Naive B cell (primary cell): ENCODE measurements around the gene ZNF224. TPM values are rescaled to one million over a fixed set of nuclear protein-coding genes. Genes with fewer than 3 reads are reported as not detected.
"Not testable (repeated sequence)": the region's sequence is repeated elsewhere in the genome, so short reads cannot be mapped to it uniquely, and the experiment has no call there.

Experiments used
- ATAC-seq, 2 donors: fragments of 150-1000 bp; cut with Tn5 transposase; 2 replicates each; pipeline ENCODE4 v1.10.0; 2021; ENCODE audit warnings: low read depth in 2 of 2, mild to moderate bottlenecking in 2 of 2, moderate library complexity in 2 of 2
- DNase-seq: peaks from one replicate; pipeline ENCODE4 v3.0.0; 2022
- H3K27ac Mint-ChIP-seq, 6 donors: one replicate each; pipeline ENCODE4 v1.8.0; 2020 to 2022; ENCODE audit warnings: mild to moderate bottlenecking in 6 of 6, mixed read lengths in 6 of 6, moderate library complexity in 5 of 6, inconsistent platforms in 2 of 6
- H3K27me3 Mint-ChIP-seq, 3 donors: one replicate each; pipeline ENCODE4 v1.8.0; 2021 to 2022; ENCODE audit warnings: mixed read lengths in 3 of 3, mild to moderate bottlenecking in 1 of 3
- H3K36me3 Mint-ChIP-seq, 2 donors: one replicate each; pipeline ENCODE4 v1.8.0; 2020 to 2022; ENCODE audit warnings: mixed read lengths in 2 of 2, inconsistent platforms in 1 of 2, mild to moderate bottlenecking in 1 of 2
- H3K4me1 Mint-ChIP-seq, 3 donors: one replicate each; pipeline ENCODE4 v1.8.0; 2020 to 2022; ENCODE audit warnings: mixed read lengths in 3 of 3, inconsistent platforms in 1 of 3, mild to moderate bottlenecking in 1 of 3, moderate library complexity in 1 of 3
- H3K4me3 Mint-ChIP-seq, 8 donors: one replicate each; pipeline ENCODE4 v1.8.0; 2020 to 2022; ENCODE audit warnings: mild to moderate bottlenecking in 8 of 8, mixed read lengths in 8 of 8, moderate library complexity in 8 of 8, inconsistent platforms in 2 of 8
- H3K9me3 Mint-ChIP-seq, 7 donors: one replicate each; pipeline ENCODE4 v1.8.0; 2020 to 2022; ENCODE audit warnings: mixed read lengths in 7 of 7, mild to moderate bottlenecking in 5 of 7, inconsistent platforms in 2 of 7, moderate library complexity in 1 of 7
- polyA plus RNA-seq, 6 donors: library from polyadenylated mRNA; unstranded; fragments of 300-500 nt; fragmentation: Illumina TruSeq; gene quantifications; one replicate each; pipeline ENCODE4 v1.2.3, GENCODE V29; 2021; ENCODE audit warnings: low read depth in 6 of 6

ZNF224 gene
- polyA plus RNA-seq, 6 donors from 2014 or later, result 7.5 to 20.7 (median 12.5) TPM

DNA sequence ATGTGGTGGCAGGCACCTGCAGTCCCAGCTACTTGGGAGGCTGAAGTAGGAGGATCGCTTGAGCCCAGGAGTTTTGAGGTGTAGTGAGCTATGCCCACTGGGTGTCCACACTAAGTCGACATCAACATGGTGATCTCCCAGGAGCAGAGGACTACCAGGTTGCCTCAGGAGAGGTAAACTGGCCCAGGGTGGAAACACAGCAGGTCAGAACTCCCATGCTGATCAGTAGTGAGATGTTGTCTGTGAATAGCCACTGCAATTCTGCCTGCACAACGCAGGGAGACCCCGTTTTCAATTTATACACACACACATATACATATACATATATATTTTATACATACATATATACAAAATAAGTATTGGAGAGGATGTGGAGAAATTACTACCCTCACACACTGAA, 2.1 kb upstream of the ZNF224 start:
- DNase-seq (no peak), ATAC-seq (no peak)
- Mint-ChIP-seq H3K27ac (no peak overlapping the region), H3K27me3 (no peaks in the 10 kb centered on the region), H3K4me1 (peaks cover 11 to 20% (median 16%) of the 10 kb centered on the region in 3 donors), H3K9me3 (no peaks in the 10 kb centered on the region), H3K4me3 (peak overlapping the region in 1 of 8 donors; percentile 98), H3K36me3 (peaks cover 5 to 9% of the 10 kb centered on the region in 2 donors)

DNA sequence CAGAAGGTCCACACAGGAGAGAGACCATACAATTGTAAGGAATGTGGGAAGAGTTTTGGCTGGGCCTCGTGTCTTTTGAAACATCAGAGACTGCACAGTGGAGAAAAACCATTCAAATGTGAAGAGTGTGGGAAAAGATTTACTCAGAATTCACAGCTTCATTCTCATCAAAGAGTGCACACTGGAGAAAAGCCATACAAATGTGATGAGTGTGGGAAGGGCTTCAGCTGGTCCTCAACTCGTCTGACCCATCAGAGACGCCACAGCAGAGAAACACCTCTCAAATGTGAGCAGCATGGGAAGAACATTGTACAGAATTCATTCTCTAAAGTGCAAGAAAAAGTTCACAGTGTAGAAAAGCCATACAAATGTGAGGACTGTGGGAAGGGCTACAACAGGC, 13.6 kb downstream of the ZNF224 start:
- ATAC-seq (no peak), DNase-seq (no peak)
- no peak overlapping the region for H3K27ac Mint-ChIP-seq
- H3K9me3 Mint-ChIP-seq, result peaks cover 23 to 74% (median 63%) of the 10 kb centered on the region in 7 donors
- H3K4me3 Mint-ChIP-seq, result peak overlapping the region in 1 of 8 donors; percentile 12
- peaks cover 42 to 43% of the 10 kb centered on the region in 2 donors for H3K36me3 Mint-ChIP-seq
- peaks cover 1 to 9% (median 8%) of the 10 kb centered on the region in 3 donors for H3K4me1 Mint-ChIP-seq
- no peaks in the 10 kb centered on the region for H3K27me3 Mint-ChIP-seq

DNA sequence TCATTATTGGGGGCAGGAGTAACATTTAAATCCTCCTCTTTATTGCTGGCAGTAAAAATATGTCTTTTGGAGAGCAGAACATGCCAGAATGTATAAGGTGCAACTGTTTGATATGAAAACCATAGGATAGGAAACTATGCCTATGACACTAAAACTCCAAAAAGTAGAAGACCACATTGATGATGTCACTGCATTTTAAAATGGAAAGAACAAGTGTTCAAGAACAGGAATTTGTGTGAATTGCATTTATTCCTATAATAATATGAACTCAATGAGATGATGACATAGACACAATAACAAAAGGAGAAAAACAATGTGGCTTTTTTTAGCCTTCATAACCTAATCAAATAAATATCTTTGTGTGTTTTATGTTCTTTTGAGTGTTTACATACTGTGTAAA, 15.3 kb downstream of the ZNF224 start:
- ATAC-seq (no peak), DNase-seq (no peak)
- Mint-ChIP-seq H3K9me3 (peaks cover 21 to 63% (median 55%) of the 10 kb centered on the region in 7 donors), H3K4me3 (peak overlapping the region in 1 of 8 donors; percentile 66), H3K27ac (no peak overlapping the region), H3K4me1 (peaks cover 8 to 25% (median 21%) of the 10 kb centered on the region in 3 donors), H3K36me3 (peaks cover 25 to 30% of the 10 kb centered on the region in 2 donors), H3K27me3 (no peaks in the 10 kb centered on the region)

DNA sequence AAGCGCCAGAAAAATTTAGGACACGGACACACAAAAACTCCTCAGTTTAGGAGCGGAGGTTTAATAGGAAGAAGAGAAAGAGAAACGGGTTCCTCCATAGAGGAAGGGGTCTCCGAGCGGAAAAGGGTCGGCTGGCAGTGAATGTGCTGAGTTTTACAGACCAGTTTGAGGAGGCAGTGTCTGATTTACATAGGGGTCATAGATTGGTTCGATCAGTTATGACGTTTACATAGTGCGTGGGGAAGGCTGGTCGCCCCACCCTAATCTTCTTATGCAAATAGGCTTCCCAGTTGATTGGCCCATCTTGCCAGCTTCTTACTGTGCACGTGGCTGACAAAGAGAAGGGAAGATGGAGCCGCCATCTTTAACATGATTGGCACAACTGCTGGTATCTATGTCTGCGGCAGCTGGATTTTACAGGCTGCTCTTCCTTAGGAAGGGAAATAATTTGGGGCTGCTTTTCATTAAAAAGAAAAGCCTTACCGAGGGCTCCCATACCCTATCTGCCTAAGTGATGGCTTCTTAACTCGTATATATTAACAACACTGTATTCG, 17.8 kb downstream of the ZNF224 start:
- ATAC-seq, result no peak
- H3K4me1 Mint-ChIP-seq, result peaks cover 14 to 34% (median 27%) of the 10 kb centered on the region in 3 donors
- no peak for DNase-seq
- H3K27me3 Mint-ChIP-seq, result no peaks in the 10 kb centered on the region
- peaks cover 13 to 14% of the 10 kb centered on the region in 2 donors for H3K36me3 Mint-ChIP-seq
- peak overlapping the region in 7 of 8 donors; percentile 59 to 100 (median 99) for H3K4me3 Mint-ChIP-seq
- H3K9me3 Mint-ChIP-seq, result peaks cover 17 to 46% (median 40%) of the 10 kb centered on the region in 7 donors
- H3K27ac Mint-ChIP-seq, result peak overlapping the region in 1 of 6 donors; percentile 71

- no peak for ATAC-seq
- H3K36me3 Mint-ChIP-seq, result peaks cover 5 to 11% of the 10 kb centered on the region in 2 donors
- no peaks in the 10 kb centered on the region for H3K27me3 Mint-ChIP-seq
- H3K27ac Mint-ChIP-seq, result peak overlapping the region in 5 of 6 donors; percentile 74 to 97 (median 96)
- peaks cover 14 to 34% (median 27%) of the 10 kb centered on the region in 3 donors for H3K4me1 Mint-ChIP-seq
- H3K9me3 Mint-ChIP-seq, result peaks cover 10 to 38% (median 33%) of the 10 kb centered on the region in 7 donors
- H3K4me3 Mint-ChIP-seq, result peak overlapping the region; percentile 98 to 100 (median 99)
- no peak for DNase-seq
These were observed 18.6 kb downstream of the ZNF224 start for GRCh38 chr19:44112802-44113137.

- Mint-ChIP-seq H3K36me3 (peaks cover 2 to 9% of the 10 kb centered on the region in 2 donors), H3K4me3 (peak within 1 kb of the TSS; percentile 98 to 100 (median 99)), H3K4me1 (peaks cover 14 to 34% (median 27%) of the 10 kb centered on the region in 3 donors), H3K9me3 (peaks cover 7 to 33% (median 28%) of the 10 kb centered on the region in 7 donors), H3K27ac (peak within 1 kb of the TSS; percentile 74 to 97 (median 94)), H3K27me3 (no peaks in the 10 kb centered on the region)
- ATAC-seq, result peak; percentile 96 to 97
- DNase-seq, result peak; percentile 84
These were observed 19.1 kb downstream of the ZNF224 start, which contains the start of gene ZNF225 for GRCh38 chr19:44113138-44113783. Gene ZNF225, plus strand, starts transcription at chr19:44113399. Its CDS starts 2,429 bp downstream, at chr19:44115828.

GRCh38 chr19:44113784-44114390, 19.7 kb downstream of the ZNF224 start:
- Mint-ChIP-seq H3K36me3 (peaks cover 8 to 13% of the 10 kb centered on the region in 2 donors), H3K4me1 (peaks cover 14 to 34% (median 27%) of the 10 kb centered on the region in 3 donors), H3K9me3 (peaks cover 7 to 29% (median 24%) of the 10 kb centered on the region in 7 donors), H3K4me3 (peak overlapping the region; percentile 98 to 100 (median 99)), H3K27me3 (no peaks in the 10 kb centered on the region), H3K27ac (peak overlapping the region in 5 of 6 donors; percentile 64 to 96 (median 91))
- no peak for DNase-seq
- ATAC-seq, result peak; percentile 25 to 28

- not testable (repeated sequence) for H3K27ac Mint-ChIP-seq, H3K4me3 Mint-ChIP-seq, DNase-seq, ATAC-seq, H3K27me3 Mint-ChIP-seq
- Mint-ChIP-seq H3K9me3 (peaks cover 16 to 47% (median 36%) of the 10 kb centered on the region in 7 donors), H3K36me3 (peaks cover 78% of the 10 kb centered on the region in 2 donors), H3K4me1 (peaks cover 0 to 24% (median 10%) of the 10 kb centered on the region in 3 donors)
These were observed 27.0 kb downstream of the ZNF224 start for GRCh38 chr19:44121162-44121561.

DNA sequence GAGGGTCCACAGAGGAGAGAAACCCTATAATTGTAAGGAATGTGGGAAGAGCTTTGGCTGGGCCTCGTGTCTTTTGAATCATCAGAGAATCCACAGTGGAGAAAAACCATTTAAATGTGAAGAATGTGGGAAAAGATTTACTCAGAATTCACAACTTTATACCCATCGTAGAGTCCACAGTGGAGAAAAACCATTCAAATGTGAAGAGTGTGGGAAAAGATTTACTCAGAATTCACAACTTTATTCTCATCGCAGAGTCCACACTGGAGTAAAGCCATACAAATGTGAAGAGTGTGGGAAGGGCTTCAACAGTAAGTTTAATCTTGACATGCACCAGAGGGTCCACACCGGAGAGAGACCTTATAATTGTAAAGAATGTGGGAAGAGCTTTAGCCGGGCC, 37.8 kb downstream of the ZNF224 start:
- H3K4me1 Mint-ChIP-seq, result no peaks in the 10 kb centered on the region
- no peak overlapping the region for H3K27ac Mint-ChIP-seq
- peaks cover 0 to 8% (median 7%) of the 10 kb centered on the region in 3 donors for H3K27me3 Mint-ChIP-seq
- H3K4me3 Mint-ChIP-seq, result no peak overlapping the region
- no peak for ATAC-seq
- H3K9me3 Mint-ChIP-seq, result peaks cover 5 to 32% (median 10%) of the 10 kb centered on the region in 7 donors
- no peak for DNase-seq
- H3K36me3 Mint-ChIP-seq, result peaks cover 15 to 24% of the 10 kb centered on the region in 2 donors

DNA sequence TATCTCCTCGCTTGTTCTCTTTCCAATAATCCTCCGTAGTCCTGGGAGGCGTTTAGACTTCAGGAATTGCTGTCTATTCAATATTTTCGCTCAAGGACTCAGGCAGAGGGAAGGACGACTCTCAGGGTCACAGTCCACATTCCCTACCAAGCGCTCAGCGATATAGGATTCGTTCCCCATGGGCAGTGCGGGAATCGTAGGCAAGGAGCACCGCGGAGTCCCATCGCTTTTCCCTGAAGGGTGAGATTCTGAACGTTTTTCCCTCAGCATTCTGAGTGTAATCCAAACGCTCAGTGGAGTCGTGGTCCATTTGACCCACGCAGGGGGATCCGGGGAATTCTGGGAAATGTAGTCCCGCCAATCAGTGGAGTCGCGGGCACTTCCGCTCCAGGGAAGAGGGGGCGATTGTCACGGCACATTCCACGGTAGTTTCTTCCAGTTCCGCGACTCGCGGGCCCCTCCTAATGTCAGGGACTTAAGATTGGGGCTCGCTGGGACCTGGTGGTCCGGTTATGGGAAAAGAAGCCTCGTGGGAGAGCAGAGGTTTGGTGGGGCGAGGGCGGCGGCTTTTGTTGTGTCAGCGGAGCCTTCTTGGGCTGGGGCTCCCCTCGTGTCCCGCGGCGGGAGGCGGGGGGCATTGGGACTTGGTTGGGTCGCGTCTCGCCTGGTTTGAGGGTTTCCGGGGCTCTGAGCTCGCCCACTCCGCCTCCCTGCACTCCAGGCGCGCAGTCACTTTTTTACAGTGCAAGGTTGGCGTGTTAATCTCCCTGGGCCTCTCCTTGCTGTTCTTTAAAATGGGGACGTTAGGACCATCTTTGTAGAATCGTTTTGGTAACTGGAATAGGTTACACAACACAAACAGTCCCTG, 47.3 kb downstream of the ZNF224 start, which contains the start of gene ZNF234:
Gene ZNF234, plus strand, starts transcription at position 364 of the 868 bp plus-strand sequence. CDS start 3,079 bp downstream, outside the sequence.
- H3K4me1 Mint-ChIP-seq, result peaks cover 18 to 24% (median 19%) of the 10 kb centered on the region in 3 donors
- H3K36me3 Mint-ChIP-seq, result peaks cover 6 to 21% of the 10 kb centered on the region in 2 donors
- H3K4me3 Mint-ChIP-seq, result peak within 1 kb of the TSS; percentile 94 to 99 (median 98)
- peaks cover 0 to 7% (median 6%) of the 10 kb centered on the region in 3 donors for H3K27me3 Mint-ChIP-seq
- ATAC-seq (peak; percentile 91), DNase-seq (peak; percentile 61)
- H3K27ac Mint-ChIP-seq, result peak within 1 kb of the TSS; percentile 62 to 97 (median 94)
- H3K9me3 Mint-ChIP-seq, result peaks cover 0 to 4% (median 0%) of the 10 kb centered on the region in 7 donors

- H3K36me3 Mint-ChIP-seq, result peaks cover 6 to 21% of the 10 kb centered on the region in 2 donors
- H3K27me3 Mint-ChIP-seq, result peaks cover 0 to under 1% (median 0%) of the 10 kb centered on the region in 3 donors
- H3K27ac Mint-ChIP-seq, result peak overlapping the region in 5 of 6 donors; percentile 62 to 96 (median 94)
- peak overlapping the region; percentile 94 to 99 (median 98) for H3K4me3 Mint-ChIP-seq
- peaks cover 18 to 24% (median 19%) of the 10 kb centered on the region in 3 donors for H3K4me1 Mint-ChIP-seq
- DNase-seq, result no peak
- peaks cover 0 to 3% (median 0%) of the 10 kb centered on the region in 7 donors for H3K9me3 Mint-ChIP-seq
- no peak for ATAC-seq
These were observed 47.9 kb downstream of the ZNF224 start for GRCh38 chr19:44142059-44142433.

DNA sequence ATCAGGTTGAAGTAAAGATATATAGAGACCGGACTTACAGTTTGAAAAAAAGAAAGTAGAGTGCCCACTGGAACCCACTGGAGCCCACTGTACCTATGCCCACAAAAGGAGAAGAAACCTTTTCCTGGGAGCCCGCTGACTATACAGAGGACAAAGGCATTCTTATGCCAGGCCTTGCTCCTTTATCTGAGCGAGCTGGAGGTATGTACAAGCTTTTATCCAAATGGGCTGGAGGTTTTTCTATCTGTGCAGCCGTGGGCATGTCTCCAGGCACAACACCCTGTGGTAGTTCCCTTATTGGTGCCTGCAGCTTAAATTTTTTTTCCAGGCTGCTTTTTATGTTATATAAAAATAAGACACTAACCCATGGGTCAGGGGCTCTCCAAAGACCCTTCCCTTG, 55.6 kb downstream of the ZNF224 start:
- H3K4me3 Mint-ChIP-seq, result peak overlapping the region in 1 of 8 donors; percentile 60
- H3K9me3 Mint-ChIP-seq, result peaks cover 3 to 30% (median 13%) of the 10 kb centered on the region in 7 donors
- H3K27ac Mint-ChIP-seq, result no peak overlapping the region
- peaks cover 64 to 78% of the 10 kb centered on the region in 2 donors for H3K36me3 Mint-ChIP-seq
- H3K27me3 Mint-ChIP-seq, result no peaks in the 10 kb centered on the region
- H3K4me1 Mint-ChIP-seq, result no peaks in the 10 kb centered on the region
- DNase-seq (no peak), ATAC-seq (no peak)
